A549 (cell line): ENCODE results near the gene SRC.

ENCODE experiments used
- CBX8 ChIP-seq: fragments of 200-600 bp; sonication (generic); IDR thresholded peaks from 2 replicates; pipeline ENCODE4 v1.6.1; 2016
- CEBPB ChIP-seq, 2 experiments: fragments of >200 bp in 1 of 2; sonication (Bioruptor Twin) in 1 of 2; formaldehyde crosslinking in 1 of 2; IDR thresholded peaks; 2 replicates each; pipeline ENCODE4 v1.6.1; 2012 to 2016
- CTCF ChIP-seq: fragments of >200 bp; sonication (Bioruptor Twin); formaldehyde crosslinking; IDR thresholded peaks from 3 replicates; pipeline ENCODE4 v1.5.1; 2016
- EP300 ChIP-seq, 2 experiments: fragments of >200 bp; sonication (Bioruptor Twin); formaldehyde crosslinking; IDR thresholded peaks; 2 replicates in 1 of 2; 3 replicates in 1 of 2; pipeline ENCODE4 v1.6.1; 2016 to 2017
- FOXS1 ChIP-seq: fragments of 250-450 bp; sonication (Bioruptor Pico); IDR thresholded peaks from 2 replicates; pipeline ENCODE4 v1.5.0; 2020; ENCODE audit warnings: mild to moderate bottlenecking, moderate library complexity
- HEYL ChIP-seq: fragments of 250-450 bp; sonication (Bioruptor Pico); IDR thresholded peaks from 2 replicates; pipeline ENCODE4 v1.8.0; 2021; ENCODE audit warnings: mild to moderate bottlenecking, moderate library complexity
- HOXA7 ChIP-seq: fragments of 250-450 bp; sonication (Bioruptor Pico); IDR thresholded peaks from 2 replicates; pipeline ENCODE4 v1.5.0; 2020; ENCODE audit warnings: mild to moderate bottlenecking, moderate library complexity
- MAX ChIP-seq: IDR thresholded peaks from 2 replicates; pipeline ENCODE4 v1.6.1; 2012
- POLR2A ChIP-seq: IDR thresholded peaks from 2 replicates; pipeline ENCODE4 v1.6.1; 2012; ENCODE audit warnings: mild to moderate bottlenecking, low read length
- RAD21 ChIP-seq, 2 experiments: fragments of >200 bp in 1 of 2; sonication (Bioruptor Twin) in 1 of 2; formaldehyde crosslinking in 1 of 2; IDR thresholded peaks in 1 of 2; conservative IDR thresholded peaks in 1 of 2; 2 replicates in 1 of 2; 3 replicates in 1 of 2; pipeline ENCODE4 v1.6.1; 2012 to 2018; ENCODE audit warnings: inconsistent platforms in 1 of 2
- RCOR1 ChIP-seq: fragments of 150-350 bp; IDR thresholded peaks from 2 replicates; pipeline ENCODE4 v1.6.1; 2014; ENCODE audit warnings: antibody characterized with exemption, low read length, low read depth
- TF ChIP-seq, protein P1 (sequence below): fragments of 200-600 bp; sonication (generic); IDR thresholded peaks from 2 replicates; pipeline ENCODE4 v1.6.1; 2016; ENCODE audit warnings: antibody characterized with exemption, mild to moderate bottlenecking, moderate library complexity

GRCh38 chr20:37422791-37423286, 76.9 kb downstream of the SRC start:
- TF ChIP-seq POLR2A (no peak), CTCF (no peak), HOXA7 (CRISPR knock-in tag) (no peak), RAD21 (conservative IDR thresholded peaks at IDR 0.05 in 1 of 2, IDR thresholded peaks at IDR 0.05 in 1 of 2) (no peak), HEYL (CRISPR knock-in tag) (no peak), EP300 (IDR thresholded peaks at IDR 0.05) (no peak), FOXS1 (CRISPR knock-in tag) (no peak), RCOR1 (no peak), MAX (no peak), CEBPB (IDR thresholded peaks at IDR 0.05) (no peak), CBX8 (no peak)
- TF ChIP-seq, protein P1, sequence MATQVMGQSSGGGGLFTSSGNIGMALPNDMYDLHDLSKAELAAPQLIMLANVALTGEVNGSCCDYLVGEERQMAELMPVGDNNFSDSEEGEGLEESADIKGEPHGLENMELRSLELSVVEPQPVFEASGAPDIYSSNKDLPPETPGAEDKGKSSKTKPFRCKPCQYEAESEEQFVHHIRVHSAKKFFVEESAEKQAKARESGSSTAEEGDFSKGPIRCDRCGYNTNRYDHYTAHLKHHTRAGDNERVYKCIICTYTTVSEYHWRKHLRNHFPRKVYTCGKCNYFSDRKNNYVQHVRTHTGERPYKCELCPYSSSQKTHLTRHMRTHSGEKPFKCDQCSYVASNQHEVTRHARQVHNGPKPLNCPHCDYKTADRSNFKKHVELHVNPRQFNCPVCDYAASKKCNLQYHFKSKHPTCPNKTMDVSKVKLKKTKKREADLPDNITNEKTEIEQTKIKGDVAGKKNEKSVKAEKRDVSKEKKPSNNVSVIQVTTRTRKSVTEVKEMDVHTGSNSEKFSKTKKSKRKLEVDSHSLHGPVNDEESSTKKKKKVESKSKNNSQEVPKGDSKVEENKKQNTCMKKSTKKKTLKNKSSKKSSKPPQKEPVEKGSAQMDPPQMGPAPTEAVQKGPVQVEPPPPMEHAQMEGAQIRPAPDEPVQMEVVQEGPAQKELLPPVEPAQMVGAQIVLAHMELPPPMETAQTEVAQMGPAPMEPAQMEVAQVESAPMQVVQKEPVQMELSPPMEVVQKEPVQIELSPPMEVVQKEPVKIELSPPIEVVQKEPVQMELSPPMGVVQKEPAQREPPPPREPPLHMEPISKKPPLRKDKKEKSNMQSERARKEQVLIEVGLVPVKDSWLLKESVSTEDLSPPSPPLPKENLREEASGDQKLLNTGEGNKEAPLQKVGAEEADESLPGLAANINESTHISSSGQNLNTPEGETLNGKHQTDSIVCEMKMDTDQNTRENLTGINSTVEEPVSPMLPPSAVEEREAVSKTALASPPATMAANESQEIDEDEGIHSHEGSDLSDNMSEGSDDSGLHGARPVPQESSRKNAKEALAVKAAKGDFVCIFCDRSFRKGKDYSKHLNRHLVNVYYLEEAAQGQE, result no peak
